Esophagus muscularis mucosa (tissue), 4 donors: ENCODE results near the gene STX8. TPM values are rescaled to one million over a fixed set of nuclear protein-coding genes. Genes with fewer than 3 reads are reported as not detected.

Source experiments
- DNase-seq: peaks from one replicate; pipeline ENCODE4 v3.0.0-alpha.2; 2017; ENCODE audit errors: extremely low spot score
- H3K27ac ChIP-seq, 4 donors: fragments of 200-600 bp; sonication (generic); replicated peaks in 1 of 4; 1 replicate in 3 of 4; 2 replicates in 1 of 4; pipeline ENCODE4 v1.5.1; 2016 to 2019; ENCODE audit warnings: mild to moderate bottlenecking in 1 of 4
- H3K27me3 ChIP-seq, 4 donors: fragments of 200-600 bp; sonication (generic); one replicate each; pipeline versions ENCODE4 v1.5.1 to v1.6.0; 2016 to 2019
- H3K36me3 ChIP-seq, 4 donors: fragments of 200-600 bp; sonication (generic); one replicate each; pipeline ENCODE4 v1.5.1; 2016 to 2019
- H3K4me1 ChIP-seq, 4 donors: fragments of 200-600 bp; sonication (generic); one replicate each; pipeline ENCODE4 v1.5.1; 2016 to 2019
- H3K4me3 ChIP-seq, 4 donors: fragments of 200-600 bp; sonication (generic); 1 replicate in 2 of 4; 2 replicates in 2 of 4; pipeline ENCODE4 v1.5.1; 2016 to 2019; ENCODE audit warnings: mild to moderate bottlenecking in 4 of 4, moderate library complexity in 1 of 4
- H3K9me3 ChIP-seq, 4 donors: fragments of 200-600 bp; sonication (generic); 1 replicate in 3 of 4; 2 replicates in 1 of 4; pipeline ENCODE4 v1.5.1; 2016 to 2019
- EP300 ChIP-seq: sonication (generic); formaldehyde crosslinking; IDR thresholded peaks from one replicate; pipeline ENCODE4 v1.6.1; 2017; ENCODE audit warnings: antibody characterized with exemption
- POLR2A ChIP-seq: fragments of 450-650 bp; IDR thresholded peaks from one replicate; pipeline ENCODE4 v1.6.1; 2017; ENCODE audit warnings: antibody characterized with exemption, moderate library complexity, mild to moderate bottlenecking, low read depth
- POLR2AphosphoS5 ChIP-seq, 2 donors: sonication (generic); formaldehyde crosslinking; IDR thresholded peaks; one replicate each; pipeline ENCODE4 v1.6.1; 2017; ENCODE audit warnings: antibody characterized with exemption in 2 of 2
- WGBS: methylation state at CpG from one replicate; pipeline ENCODE4 v1.1.5; 2018; 5-methylcytosine and 5-hydroxymethylcytosine counted together
- intact Hi-C: fragments of 100-400 bp; cut with DNase I; formaldehyde crosslinking; loops from one replicate; pipeline ENCODE4 v1.15.1; 2023
- total RNA-seq, 4 donors: library from RNA; depleted of rRNA; stranded (reverse); fragments of >200 nt; gene quantifications; one replicate each; pipeline versions ENCODE4 v1.1.0 to v1.2.1, GENCODE V29; 2016
- TF ChIP-seq, protein P1 (sequence below), 3 experiments: fragments of 200-600 bp in 2 of 3; fragments of 450-650 bp in 1 of 3; sonication (generic) in 2 of 3; IDR thresholded peaks; one replicate each; pipeline ENCODE4 v1.5.1; 2017 to 2019; ENCODE audit warnings: antibody characterized with exemption in 3 of 3, mild to moderate bottlenecking in 2 of 3, moderate library complexity in 1 of 3

Gene STX8, protein sequence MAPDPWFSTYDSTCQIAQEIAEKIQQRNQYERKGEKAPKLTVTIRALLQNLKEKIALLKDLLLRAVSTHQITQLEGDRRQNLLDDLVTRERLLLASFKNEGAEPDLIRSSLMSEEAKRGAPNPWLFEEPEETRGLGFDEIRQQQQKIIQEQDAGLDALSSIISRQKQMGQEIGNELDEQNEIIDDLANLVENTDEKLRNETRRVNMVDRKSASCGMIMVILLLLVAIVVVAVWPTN
- total RNA-seq: 100 to 1,000 TPM in 2 of 4 donors, 10 to 100 TPM in 2; 83.9 to 104 (median 94.5) TPM

DNA sequence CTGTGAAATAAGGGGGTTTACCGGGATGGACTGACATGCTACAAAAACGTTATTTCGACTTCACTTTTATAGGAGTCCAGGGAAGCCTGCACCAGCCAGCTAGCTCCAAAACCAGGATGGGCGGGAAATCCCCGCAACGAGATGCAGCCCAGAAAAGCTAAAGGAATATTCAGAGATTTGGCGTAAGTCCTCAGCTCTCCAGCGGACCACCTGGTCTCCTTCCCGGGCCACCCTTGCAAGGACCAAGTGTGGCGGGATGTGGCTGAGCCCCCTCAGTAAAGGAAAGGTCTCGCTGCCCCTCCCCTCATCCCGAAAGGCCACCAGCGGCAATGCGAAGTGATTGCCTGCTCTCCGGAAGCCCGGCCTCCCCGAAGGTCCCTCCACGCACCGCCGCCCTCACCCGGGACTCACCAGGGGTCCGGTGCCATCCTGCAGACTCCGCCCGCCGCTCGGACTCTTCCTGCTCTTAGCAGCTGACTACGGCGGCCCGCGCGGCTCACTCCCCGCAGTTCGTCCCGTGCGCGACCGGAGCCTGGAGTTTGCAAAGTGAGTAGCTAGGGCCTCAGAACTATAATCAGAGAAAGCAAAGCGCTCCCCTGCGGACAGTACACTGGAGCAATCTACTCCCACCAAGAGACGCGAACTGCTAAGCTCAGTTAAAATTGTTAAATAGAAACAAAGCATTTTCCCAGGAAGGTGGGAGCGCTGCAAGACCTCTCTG, at the start of gene STX8:
STX8 (minus strand) TSS at position 440 of the 721 bp plus-strand sequence; CDS start at position 428, 12 bp downstream.
- H3K4me1 ChIP-seq: peaks cover 15 to 33% (median 31%) of the 10 kb centered on the region in 4 donors
- H3K4me3 ChIP-seq: peak within 1 kb of the TSS; percentile 70 to 98 (median 81)
- TF ChIP-seq, protein P1, sequence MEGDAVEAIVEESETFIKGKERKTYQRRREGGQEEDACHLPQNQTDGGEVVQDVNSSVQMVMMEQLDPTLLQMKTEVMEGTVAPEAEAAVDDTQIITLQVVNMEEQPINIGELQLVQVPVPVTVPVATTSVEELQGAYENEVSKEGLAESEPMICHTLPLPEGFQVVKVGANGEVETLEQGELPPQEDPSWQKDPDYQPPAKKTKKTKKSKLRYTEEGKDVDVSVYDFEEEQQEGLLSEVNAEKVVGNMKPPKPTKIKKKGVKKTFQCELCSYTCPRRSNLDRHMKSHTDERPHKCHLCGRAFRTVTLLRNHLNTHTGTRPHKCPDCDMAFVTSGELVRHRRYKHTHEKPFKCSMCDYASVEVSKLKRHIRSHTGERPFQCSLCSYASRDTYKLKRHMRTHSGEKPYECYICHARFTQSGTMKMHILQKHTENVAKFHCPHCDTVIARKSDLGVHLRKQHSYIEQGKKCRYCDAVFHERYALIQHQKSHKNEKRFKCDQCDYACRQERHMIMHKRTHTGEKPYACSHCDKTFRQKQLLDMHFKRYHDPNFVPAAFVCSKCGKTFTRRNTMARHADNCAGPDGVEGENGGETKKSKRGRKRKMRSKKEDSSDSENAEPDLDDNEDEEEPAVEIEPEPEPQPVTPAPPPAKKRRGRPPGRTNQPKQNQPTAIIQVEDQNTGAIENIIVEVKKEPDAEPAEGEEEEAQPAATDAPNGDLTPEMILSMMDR (IDR thresholded peaks at IDR 0.05): peak in 1 of 3 experiments; percentile 19
- TF ChIP-seq EP300 (no peak), POLR2A (no peak), POLR2AphosphoS5 (IDR thresholded peaks at IDR 0.05) (peak; percentile 77 to 89)
- WGBS: 1% methylated on average over 31 of the region's 42 CpGs
- H3K27me3 ChIP-seq: no peaks in the 10 kb centered on the region
- H3K9me3 ChIP-seq: no peaks in the 10 kb centered on the region
- peak; percentile 96 for DNase-seq
- peaks cover 0 to 2% (median 0%) of the 10 kb centered on the region in 4 donors for H3K36me3 ChIP-seq
- intact Hi-C loops: no loop called here
- peak within 1 kb of the TSS; percentile 63 to 70 (median 68) for H3K27ac ChIP-seq

DNA sequence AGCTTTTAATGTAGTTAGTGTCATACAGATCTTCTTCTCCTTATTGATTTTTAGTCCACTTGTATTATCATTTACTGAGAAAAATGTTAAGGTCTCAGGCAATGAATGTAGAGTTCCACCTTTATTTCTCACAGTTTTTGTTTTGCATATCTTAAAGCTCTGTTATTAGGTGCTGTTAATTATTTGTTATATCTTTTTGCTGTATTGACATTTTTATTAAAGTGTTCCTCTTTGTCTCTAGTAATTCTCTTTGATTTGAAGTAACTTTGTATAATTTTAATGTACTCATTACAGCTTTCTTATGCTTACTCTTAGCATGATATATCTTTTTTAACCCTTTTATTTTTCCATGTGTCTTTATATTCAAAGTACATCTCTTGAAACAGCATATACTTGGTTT, 47.3 kb upstream of the STX8 start:
- no peak for DNase-seq
- Histone ChIP-seq H3K4me3 (no peak overlapping the region), H3K4me1 (no peaks in the 10 kb centered on the region), H3K27ac (no peak overlapping the region), H3K36me3 (no peaks in the 10 kb centered on the region), H3K9me3 (peaks cover 0 to 38% (median 22%) of the 10 kb centered on the region in 4 donors), H3K27me3 (no peaks in the 10 kb centered on the region)
- intact Hi-C loops: no loop called here
- TF ChIP-seq, protein P1 (IDR thresholded peaks at IDR 0.05): no peak
- TF ChIP-seq POLR2A (no peak), EP300 (no peak), POLR2AphosphoS5 (IDR thresholded peaks at IDR 0.05) (no peak)

DNA sequence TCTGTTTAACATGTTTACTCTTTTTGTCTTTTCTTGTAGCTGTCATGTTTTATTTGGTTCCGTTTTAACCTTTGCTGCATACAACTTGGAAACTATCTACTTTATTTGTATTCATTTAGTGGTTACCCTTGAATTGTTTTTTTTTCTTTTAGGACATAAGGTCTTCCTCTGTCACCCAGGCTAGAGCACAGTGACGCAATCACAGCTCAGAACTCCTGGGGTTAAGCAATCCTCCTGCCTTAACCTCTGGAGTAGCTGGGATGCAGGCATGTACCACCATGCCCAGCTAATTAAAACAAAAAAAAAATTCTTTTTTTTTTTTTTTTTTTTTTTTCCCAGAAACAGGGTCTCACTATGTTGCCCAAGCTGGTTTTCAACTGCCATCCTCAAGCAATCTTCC, 39.9 kb upstream of the STX8 start:
- no peak overlapping the region for H3K4me3 ChIP-seq
- H3K27me3 ChIP-seq: no peaks in the 10 kb centered on the region
- intact Hi-C loops: no loop called here
- no peaks in the 10 kb centered on the region for H3K36me3 ChIP-seq
- 69% methylated on average over 2 of the region's 2 CpGs for WGBS
- no peak for DNase-seq
- H3K9me3 ChIP-seq: no peaks in the 10 kb centered on the region
- H3K27ac ChIP-seq: no peak overlapping the region
- TF ChIP-seq EP300: no peak
- no peak for TF ChIP-seq POLR2A
- TF ChIP-seq POLR2AphosphoS5 (IDR thresholded peaks at IDR 0.05): no peak
- TF ChIP-seq, protein P1 (IDR thresholded peaks at IDR 0.05): no peak
- no peaks in the 10 kb centered on the region for H3K4me1 ChIP-seq

DNA sequence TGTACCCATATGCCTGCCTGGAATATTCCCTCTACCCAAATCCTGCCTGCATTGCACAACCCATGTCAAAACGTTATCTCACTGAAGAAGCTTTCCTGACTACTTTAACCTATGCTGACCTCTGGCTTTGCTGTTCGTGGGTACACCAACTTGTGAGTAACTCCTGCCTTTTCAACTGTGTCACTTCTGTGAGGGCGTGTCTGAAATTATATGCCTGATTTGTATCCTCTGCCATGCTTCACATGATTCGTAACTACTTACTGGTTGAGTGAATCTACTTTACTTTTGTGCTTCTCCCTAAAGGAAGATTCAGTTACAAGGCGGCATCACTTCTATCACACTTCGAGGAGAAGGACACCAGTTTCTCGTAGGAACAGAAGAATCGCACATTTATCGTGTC, 36.4 kb upstream of the STX8 start:
- DNase-seq: no peak
- intact Hi-C loops: no loop called here
- TF ChIP-seq POLR2A: no peak
- TF ChIP-seq EP300: no peak
- TF ChIP-seq, protein P1 (IDR thresholded peaks at IDR 0.05): no peak
- TF ChIP-seq POLR2AphosphoS5 (IDR thresholded peaks at IDR 0.05): no peak
- H3K36me3 ChIP-seq: no peaks in the 10 kb centered on the region
- no peak overlapping the region for H3K4me3 ChIP-seq
- WGBS: 73% methylated on average over 9 of the region's 9 CpGs
- H3K27me3 ChIP-seq: no peaks in the 10 kb centered on the region
- no peak overlapping the region for H3K27ac ChIP-seq
- no peaks in the 10 kb centered on the region for H3K9me3 ChIP-seq
- H3K4me1 ChIP-seq: no peaks in the 10 kb centered on the region
